GM23338 (cell line): Measurements from ENCODE around the gene LCNL1. TPM values are rescaled to one million over a fixed set of nuclear protein-coding genes. Genes with fewer than 3 reads are reported as not detected.

ENCODE experiments used
- ATAC-seq: fragments of 200-7000 bp; cut with Tn5 transposase; 3 replicates; pipeline ENCODE4 v1.9.1; 2020
- DNase-seq: peaks from one replicate; pipeline ENCODE4 v3.0.0-alpha.2; 2015; ENCODE audit warnings: low spot score
- H2AFZ ChIP-seq: fragments of 200-600 bp; sonication (generic); 2 replicates; pipeline ENCODE4 v1.8.0; 2016; ENCODE audit warnings: antibody characterized with exemption, mild to moderate bottlenecking, moderate library complexity
- H3F3A ChIP-seq: fragments of 200-600 bp; sonication (generic); replicated peaks from 2 replicates; pipeline ENCODE4 v1.8.0; 2017; ENCODE audit warnings: antibody characterized with exemption, mixed run types, low read depth
- H3K27ac ChIP-seq: fragments of 200-600 bp; sonication (generic); 2 replicates; pipeline ENCODE4 v1.6.1; 2016; ENCODE audit warnings: low read depth
- H3K27me3 ChIP-seq: fragments of 200-600 bp; sonication (generic); 2 replicates; pipeline ENCODE4 v1.8.0; 2016; ENCODE audit warnings: mild to moderate bottlenecking, mixed run types, moderate library complexity; ENCODE audit not compliant: insufficient read depth
- H3K36me3 ChIP-seq: fragments of 200-600 bp; sonication (generic); 2 replicates; pipeline ENCODE4 v1.8.0; 2016; ENCODE audit warnings: mild to moderate bottlenecking; ENCODE audit not compliant: insufficient read depth
- H3K4me1 ChIP-seq: fragments of 200-600 bp; sonication (generic); 2 replicates; pipeline ENCODE4 v1.8.0; 2016; ENCODE audit warnings: mild to moderate bottlenecking, moderate library complexity; ENCODE audit not compliant: insufficient read depth
- H3K4me2 ChIP-seq: fragments of 200-600 bp; sonication (generic); 2 replicates; pipeline ENCODE4 v1.7.1; 2017; ENCODE audit warnings: mixed run types
- H3K4me3 ChIP-seq: fragments of 200-600 bp; sonication (generic); 2 replicates; pipeline ENCODE4 v1.6.1; 2016; ENCODE audit warnings: mixed run types
- H3K79me2 ChIP-seq: fragments of 200-600 bp; sonication (generic); replicated peaks from 2 replicates; pipeline ENCODE4 v1.8.0; 2017; ENCODE audit warnings: mild to moderate bottlenecking; ENCODE audit not compliant: insufficient read depth
- H3K9me2 ChIP-seq: fragments of 200-600 bp; sonication (generic); 2 replicates; pipeline ENCODE4 v1.8.0; 2017; ENCODE audit not compliant: insufficient read depth
- H4K20me1 ChIP-seq: fragments of 200-600 bp; sonication (generic); replicated peaks from 2 replicates; pipeline ENCODE4 v1.8.0; 2017; ENCODE audit warnings: mild to moderate bottlenecking; ENCODE audit not compliant: insufficient read depth
- H3K27ac Mint-ChIP-seq: 2 replicates; pipeline ENCODE4 v1.8.0; 2020; ENCODE audit warnings: inconsistent platforms, mild to moderate bottlenecking, moderate library complexity, mixed read lengths
- H3K27me3 Mint-ChIP-seq: 3 replicates; pipeline ENCODE4 v1.8.0; 2022; ENCODE audit warnings: low read depth, mild to moderate bottlenecking, moderate library complexity, mixed read lengths, inconsistent platforms; ENCODE audit not compliant: insufficient read depth, poor library complexity
- H3K36me3 Mint-ChIP-seq: 3 replicates; pipeline ENCODE4 v1.8.0; 2021; ENCODE audit warnings: low read depth, mild to moderate bottlenecking, inconsistent platforms, moderate library complexity, mixed read lengths
- H3K4me1 Mint-ChIP-seq: 3 replicates; pipeline ENCODE4 v1.8.0; 2020; ENCODE audit warnings: mild to moderate bottlenecking, inconsistent platforms, mixed read lengths
- H3K4me3 Mint-ChIP-seq: 3 replicates; pipeline ENCODE4 v1.8.0; 2021; ENCODE audit warnings: moderate library complexity, mild to moderate bottlenecking, inconsistent platforms, mixed read lengths
- H3K9me3 Mint-ChIP-seq: 3 replicates; pipeline ENCODE4 v1.8.0; 2020; ENCODE audit warnings: moderate library complexity, mild to moderate bottlenecking, inconsistent platforms, mixed read lengths
- CREB1 ChIP-seq: fragments of 250-450 bp; sonication (Bioruptor Pico); IDR thresholded peaks from 2 replicates; pipeline ENCODE4 v1.5.0; 2020; ENCODE audit warnings: low read depth, mild to moderate bottlenecking, moderate library complexity
- ETS1 ChIP-seq: IDR thresholded peaks from 2 replicates; pipeline ENCODE4 v1.6.1; 2016; ENCODE audit warnings: antibody characterized with exemption
- EZH2 ChIP-seq: fragments of 200-600 bp; sonication (generic); IDR thresholded peaks from one replicate; pipeline ENCODE4 v1.8.0; 2017; ENCODE audit warnings: antibody characterized with exemption, mild to moderate bottlenecking, low read depth; ENCODE audit not compliant: unreplicated experiment
- EZH2phosphoT487 ChIP-seq: fragments of 200-600 bp; sonication (generic); IDR thresholded peaks from one replicate; pipeline ENCODE4 v1.8.1; 2018; ENCODE audit warnings: antibody characterized with exemption; ENCODE audit not compliant: unreplicated experiment
- JUNB ChIP-seq: IDR thresholded peaks from one replicate; pipeline ENCODE4 v1.6.1; 2016; ENCODE audit warnings: antibody characterized with exemption; ENCODE audit not compliant: unreplicated experiment
- POLR2AphosphoS5 ChIP-seq: IDR thresholded peaks from 2 replicates; pipeline ENCODE4 v1.6.1; 2016; ENCODE audit warnings: antibody characterized with exemption, low read depth
- REST ChIP-seq: IDR thresholded peaks from one replicate; pipeline ENCODE4 v1.6.1; 2018; ENCODE audit warnings: antibody characterized with exemption; ENCODE audit not compliant: unreplicated experiment
- polyA plus RNA-seq: library from polyadenylated mRNA; unstranded; fragments of >200 nt; fragmentation: Nextera tagmentation; extraction: Ambion mirVana; gene quantifications from 2 replicates; pipeline ENCODE4 v1.2.1, GENCODE V29; 2016
- total RNA-seq: library from RNA; depleted of rRNA; stranded (reverse); fragments of >200 nt; shearing (Covaris generic); gene quantifications from 2 replicates; pipeline ENCODE4 v1.2.3, GENCODE V29; 2014
- TF ChIP-seq, protein P1 (sequence below), 2 experiments: fragments of 200-600 bp in 1 of 2; sonication (generic) in 1 of 2; conservative IDR thresholded peaks; 2 replicates each; pipeline versions ENCODE4 v1.5.1 to v1.6.1; 2016 to 2017; ENCODE audit warnings: antibody characterized with exemption in 2 of 2, low read depth in 2 of 2, mild to moderate bottlenecking in 2 of 2, moderate library complexity in 1 of 2

Gene LCNL1
- total and polyA plus RNA-seq, 2 experiments from 2014 or later: 0.11 TPM; not detected in 1

DNA sequence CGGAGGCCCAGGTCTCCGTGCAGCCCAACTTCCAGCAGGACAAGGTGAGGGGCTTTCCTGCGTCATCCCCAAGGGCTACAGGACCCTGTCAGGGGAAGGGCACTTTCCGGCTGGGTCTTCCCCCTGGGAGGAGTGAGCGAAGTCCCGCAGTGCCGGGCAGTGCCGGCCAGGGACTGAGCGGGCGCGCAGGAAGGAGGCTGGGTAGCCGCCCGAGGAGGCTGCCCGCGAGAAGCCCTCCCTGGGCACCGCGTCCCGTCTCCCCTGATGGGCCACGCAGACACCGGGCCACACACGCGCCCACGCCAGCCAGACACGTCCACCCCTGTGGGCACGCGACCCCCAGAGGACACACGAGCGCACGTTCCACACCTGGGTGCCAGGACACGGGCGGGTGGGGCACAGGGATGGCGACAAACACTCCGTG lies 5.1 kb upstream of the LCNL1 start (continued):
- TF ChIP-seq REST (no peak), CREB1 (CRISPR knock-in tag) (no peak), EZH2 (no peak), ETS1 (no peak)
- TF ChIP-seq, protein P1, sequence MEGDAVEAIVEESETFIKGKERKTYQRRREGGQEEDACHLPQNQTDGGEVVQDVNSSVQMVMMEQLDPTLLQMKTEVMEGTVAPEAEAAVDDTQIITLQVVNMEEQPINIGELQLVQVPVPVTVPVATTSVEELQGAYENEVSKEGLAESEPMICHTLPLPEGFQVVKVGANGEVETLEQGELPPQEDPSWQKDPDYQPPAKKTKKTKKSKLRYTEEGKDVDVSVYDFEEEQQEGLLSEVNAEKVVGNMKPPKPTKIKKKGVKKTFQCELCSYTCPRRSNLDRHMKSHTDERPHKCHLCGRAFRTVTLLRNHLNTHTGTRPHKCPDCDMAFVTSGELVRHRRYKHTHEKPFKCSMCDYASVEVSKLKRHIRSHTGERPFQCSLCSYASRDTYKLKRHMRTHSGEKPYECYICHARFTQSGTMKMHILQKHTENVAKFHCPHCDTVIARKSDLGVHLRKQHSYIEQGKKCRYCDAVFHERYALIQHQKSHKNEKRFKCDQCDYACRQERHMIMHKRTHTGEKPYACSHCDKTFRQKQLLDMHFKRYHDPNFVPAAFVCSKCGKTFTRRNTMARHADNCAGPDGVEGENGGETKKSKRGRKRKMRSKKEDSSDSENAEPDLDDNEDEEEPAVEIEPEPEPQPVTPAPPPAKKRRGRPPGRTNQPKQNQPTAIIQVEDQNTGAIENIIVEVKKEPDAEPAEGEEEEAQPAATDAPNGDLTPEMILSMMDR (conservative IDR thresholded peaks at IDR 0.05; ENCODE audit: low read depth in 2 of 2): no peak

DNA sequence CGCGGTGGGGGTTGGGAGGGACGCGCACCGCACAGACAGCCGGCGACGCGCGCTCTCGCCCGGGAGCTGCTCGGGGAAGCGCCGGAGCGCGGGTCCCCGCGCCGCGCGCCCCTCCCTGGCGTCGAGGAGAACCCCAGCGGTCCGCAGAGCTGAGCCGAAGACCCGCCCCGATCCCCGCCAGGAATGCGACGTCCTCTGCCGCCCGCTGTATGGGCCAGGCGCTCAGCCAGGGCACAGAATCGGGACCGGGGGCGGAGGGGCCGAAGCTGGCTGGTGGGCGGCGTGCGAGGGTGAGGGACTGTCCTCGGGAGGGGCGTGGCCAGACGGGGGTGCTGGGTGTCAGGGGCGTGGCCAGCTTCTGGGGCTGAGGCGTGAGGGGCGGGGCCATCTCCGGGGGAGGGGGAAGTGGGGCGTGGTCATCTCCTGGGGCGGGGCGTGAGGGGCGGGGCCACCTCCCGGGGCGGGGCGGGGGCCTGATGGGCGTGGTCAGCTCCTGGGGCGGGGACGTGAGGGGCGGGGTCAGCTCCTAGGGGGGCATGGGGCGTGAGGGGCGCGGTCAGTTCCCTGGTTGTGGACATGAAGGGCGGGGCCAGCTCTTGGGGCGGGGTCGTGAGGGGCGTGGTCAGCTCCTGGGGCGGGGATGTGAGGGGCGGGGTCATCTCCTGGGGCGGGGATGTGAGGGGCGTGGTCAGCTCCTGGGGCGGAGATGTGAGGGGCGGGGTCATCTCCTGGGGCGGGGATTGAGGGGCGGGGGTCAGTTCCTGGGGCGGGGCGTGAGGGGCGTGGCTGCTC lies 4.5 kb upstream of the LCNL1 start:
- Mint-ChIP-seq H3K9me3 (no peaks in the 10 kb centered on the region), H3K4me1 (peaks cover 2% of the 10 kb centered on the region; the same call in 1 of the 3 replicates), H3K27me3 (peaks cover 7% of the 10 kb centered on the region), H3K36me3 (no peaks in the 10 kb centered on the region), H3K4me3 (peak overlapping the region; percentile 64; the same call in 2 of the 3 replicates), H3K27ac (no peak overlapping the region)
- Histone ChIP-seq H2AFZ (no peak overlapping the region), H3K79me2 (no peaks in the 10 kb centered on the region), H3K27ac (no peak overlapping the region), H4K20me1 (no peaks in the 10 kb centered on the region), H3K27me3 (no peaks in the 10 kb centered on the region), H3K4me1 (no peaks in the 10 kb centered on the region), H3K4me2 (peak overlapping the region; percentile 86), H3K36me3 (no peaks in the 10 kb centered on the region), H3K4me3 (peak overlapping the region; percentile 70), H3F3A (no peaks in the 10 kb centered on the region), H3K9me2 (no peaks in the 10 kb centered on the region)
- TF ChIP-seq POLR2AphosphoS5: peak; percentile 53
- no peak for TF ChIP-seq EZH2
- no peak for TF ChIP-seq ETS1
- TF ChIP-seq EZH2phosphoT487: no peak
- 0 out of 2 replicates have a peak, but pooled peaks have one; percentile 25 for TF ChIP-seq CREB1 (CRISPR knock-in tag)
- TF ChIP-seq JUNB: no peak
- peak; percentile 96 for DNase-seq
- ATAC-seq: peak; percentile 66
